B cell (primary cell): ENCODE results near the gene ZBTB2.

Experiments used
- CTCF ChIP-seq: fragments of 200-600 bp; IDR thresholded peaks from one replicate; pipeline ENCODE4 v1.8.0; 2022; ENCODE audit warnings: antibody characterized with exemption, mild to moderate bottlenecking
- EZH2 ChIP-seq: IDR thresholded peaks from 2 replicates; pipeline ENCODE4 v1.6.1; 2012; ENCODE audit warnings: borderline replicate concordance, low read depth, mild to moderate bottlenecking, moderate library complexity, low read length; ENCODE audit not compliant: insufficient read depth, poor library complexity, severe bottlenecking

- no peak for TF ChIP-seq CTCF
- TF ChIP-seq EZH2 = no peak
Measured at GRCh38 chr6:151326116-151326825, 65.1 kb downstream of the ZBTB2 start.
